ENCODE results near the gene MICOS13.
"Not testable (repeated sequence)": the region's sequence is repeated elsewhere in the genome, so short reads cannot be mapped to it uniquely, and the experiment has no call there.

Gene MICOS13, protein sequence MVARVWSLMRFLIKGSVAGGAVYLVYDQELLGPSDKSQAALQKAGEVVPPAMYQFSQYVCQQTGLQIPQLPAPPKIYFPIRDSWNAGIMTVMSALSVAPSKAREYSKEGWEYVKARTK

DNA sequence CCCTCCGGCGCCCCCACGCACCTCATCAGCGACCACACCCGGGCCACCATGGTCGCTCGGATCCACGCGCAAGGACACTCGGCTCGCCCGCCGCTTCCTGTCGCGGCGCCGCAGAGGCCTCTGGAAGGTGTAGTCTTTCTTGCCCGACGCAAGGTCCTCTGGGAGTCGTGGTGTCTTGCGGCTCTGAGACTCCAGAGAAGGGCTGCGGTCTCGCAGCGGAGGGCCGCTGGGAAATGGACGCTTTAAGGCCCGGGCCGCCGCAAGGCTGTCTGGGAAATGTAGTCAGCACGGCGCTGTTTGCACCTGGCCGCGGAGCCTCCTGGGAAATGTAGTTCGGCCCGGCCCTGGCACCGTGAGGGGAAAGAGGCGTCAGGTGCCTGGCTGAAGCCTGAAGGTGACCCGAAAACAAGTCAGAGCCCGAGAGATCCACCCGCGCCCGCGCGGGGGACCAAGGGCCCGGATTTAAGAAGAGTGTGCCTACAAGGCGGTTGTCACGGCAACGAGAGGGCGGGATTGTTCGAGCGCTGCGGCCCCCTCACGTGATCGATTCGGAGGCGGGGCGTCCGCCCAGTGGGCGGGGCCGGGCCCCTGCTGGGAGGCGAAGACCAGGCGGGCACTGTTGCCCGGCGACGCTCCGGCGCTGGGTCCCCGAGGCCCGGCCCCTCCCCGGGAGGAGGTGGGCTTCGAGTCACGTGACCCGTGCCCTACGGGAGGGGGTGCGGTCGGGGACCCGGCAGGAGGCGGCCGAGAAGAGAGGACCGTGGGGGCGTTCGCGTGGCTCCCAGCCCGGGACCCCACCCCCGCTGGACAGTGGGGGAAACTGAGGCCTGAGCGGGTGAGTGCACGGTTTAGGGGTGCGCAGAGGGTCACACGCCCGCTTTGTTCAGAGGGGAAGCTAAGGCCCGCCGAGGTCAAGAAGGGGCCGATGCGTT is at the start of gene MICOS13, which contains the start of gene HSD11B1L:
MICOS13 (minus strand) TSS at position 80 of the 932 bp plus-strand sequence; CDS start at position 50, 30 bp downstream.
HSD11B1L (plus strand) TSS at position 591 of the 932 bp plus-strand sequence. CDS start 3,806 bp downstream, outside the sequence.
- DNase-seq, result peak; percentile 99

DNA sequence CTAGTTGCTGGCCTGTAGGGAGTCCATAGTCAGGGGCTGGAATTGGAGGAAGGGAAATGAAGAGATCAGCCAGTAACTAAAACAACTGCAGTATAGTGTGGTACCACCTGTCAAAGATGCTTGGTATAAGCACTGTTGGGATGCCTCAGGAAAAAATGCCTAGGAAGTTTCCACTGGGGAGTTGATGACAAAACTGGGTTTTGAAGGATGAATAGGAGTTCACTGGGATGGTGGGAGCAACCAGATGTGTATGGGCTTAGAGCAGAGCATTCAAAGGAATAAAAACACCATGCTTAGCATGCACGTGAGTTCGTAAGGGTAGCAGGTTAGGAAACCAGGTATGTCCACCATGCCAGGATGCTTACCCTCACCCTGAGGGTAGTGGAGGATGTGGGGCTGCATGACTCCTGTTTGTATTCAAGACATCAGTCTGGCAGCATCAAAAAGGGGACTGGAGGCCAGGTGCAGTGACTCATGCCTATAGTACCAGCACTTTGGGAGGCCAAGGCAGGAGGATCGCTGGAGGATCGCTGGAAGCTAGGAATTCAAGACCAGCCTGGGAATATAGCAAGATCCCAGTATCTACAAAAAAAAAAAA is 47.2 kb upstream of the MICOS13 start:
- DNase-seq, result no peak

DNA sequence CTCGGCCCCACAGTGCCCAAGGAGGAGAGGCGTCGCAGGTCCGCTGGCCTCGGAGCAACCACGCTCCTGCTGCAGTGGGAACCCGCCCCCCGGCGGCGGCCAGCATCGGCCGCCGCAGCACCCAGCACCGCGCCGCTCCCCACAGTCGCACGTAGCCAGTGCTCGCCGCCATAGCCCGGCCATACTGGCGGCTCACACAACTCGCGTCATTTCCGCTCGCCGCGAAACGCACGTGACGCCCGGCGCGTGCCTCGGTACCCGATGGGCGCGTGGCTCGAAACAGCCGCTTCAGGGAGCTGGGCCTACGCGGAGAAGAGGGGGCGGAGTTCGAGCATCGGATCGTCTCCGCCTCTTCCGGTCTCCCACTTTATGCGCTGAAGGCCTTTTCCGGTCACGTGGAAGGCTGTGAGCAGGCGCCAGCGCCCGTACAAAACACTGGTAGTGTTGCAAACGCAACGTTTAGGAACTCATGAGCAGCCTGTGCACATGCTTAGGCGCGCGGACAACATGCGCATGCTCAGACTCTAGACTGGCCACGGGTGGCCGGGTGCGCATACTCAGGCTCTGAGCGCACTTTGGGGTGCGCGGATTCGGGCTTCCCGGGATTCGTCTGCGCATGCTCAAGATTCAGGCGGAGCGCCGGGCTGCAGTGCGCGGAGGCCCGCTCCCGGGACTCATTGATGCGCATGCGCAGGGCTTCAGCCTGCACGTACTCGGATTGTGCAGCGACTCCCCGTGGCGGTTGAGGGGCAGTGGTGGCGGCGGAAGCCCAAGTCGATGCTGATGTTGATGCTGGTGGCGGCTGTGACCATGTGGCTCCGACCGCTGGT is 39.9 kb upstream of the MICOS13 start, which contains the start of the genes CATSPERD and LONP1:
CATSPERD (plus strand) TSS at position 677 of the 830 bp plus-strand sequence; CDS start at position 778, 101 bp downstream.
LONP1 (minus strand) TSS at position 186 of the 830 bp plus-strand sequence; CDS start at position 172, 14 bp downstream.
- DNase-seq, result peak; percentile 98

DNA sequence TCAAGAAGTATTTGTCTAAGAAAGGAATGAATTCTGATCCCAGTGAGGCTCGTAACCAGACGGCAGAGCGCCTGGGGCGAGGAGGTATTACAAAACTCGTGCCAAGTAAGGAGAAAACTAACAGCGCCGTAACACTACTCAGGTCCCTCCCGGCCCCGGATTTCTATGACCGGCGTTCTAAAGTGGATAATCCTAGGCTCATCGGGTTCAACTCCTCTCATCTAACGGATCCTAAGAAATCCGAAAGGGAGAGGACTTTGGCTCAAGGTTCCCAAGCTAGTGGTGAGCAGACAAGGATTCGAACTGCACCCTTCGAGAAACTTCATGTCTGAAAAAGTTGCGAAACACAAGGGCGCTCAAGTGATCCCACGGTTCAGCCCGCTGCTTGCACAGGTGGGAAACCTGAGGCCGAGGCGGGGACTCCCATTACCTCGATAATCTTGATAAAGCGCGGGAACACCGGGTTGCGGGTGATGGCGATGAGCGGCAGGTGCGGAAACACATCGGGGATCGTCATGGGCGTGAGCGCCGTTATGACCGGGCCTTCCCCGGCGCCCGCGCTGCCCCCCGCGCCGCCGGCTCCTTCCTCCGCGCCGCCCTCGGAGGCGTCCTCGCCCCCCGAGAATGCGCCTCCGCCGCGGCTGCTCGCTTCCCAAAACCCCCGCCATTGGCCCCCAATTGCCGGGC is 39.1 kb upstream of the MICOS13 start:
- peak; percentile 28 for DNase-seq

DNA sequence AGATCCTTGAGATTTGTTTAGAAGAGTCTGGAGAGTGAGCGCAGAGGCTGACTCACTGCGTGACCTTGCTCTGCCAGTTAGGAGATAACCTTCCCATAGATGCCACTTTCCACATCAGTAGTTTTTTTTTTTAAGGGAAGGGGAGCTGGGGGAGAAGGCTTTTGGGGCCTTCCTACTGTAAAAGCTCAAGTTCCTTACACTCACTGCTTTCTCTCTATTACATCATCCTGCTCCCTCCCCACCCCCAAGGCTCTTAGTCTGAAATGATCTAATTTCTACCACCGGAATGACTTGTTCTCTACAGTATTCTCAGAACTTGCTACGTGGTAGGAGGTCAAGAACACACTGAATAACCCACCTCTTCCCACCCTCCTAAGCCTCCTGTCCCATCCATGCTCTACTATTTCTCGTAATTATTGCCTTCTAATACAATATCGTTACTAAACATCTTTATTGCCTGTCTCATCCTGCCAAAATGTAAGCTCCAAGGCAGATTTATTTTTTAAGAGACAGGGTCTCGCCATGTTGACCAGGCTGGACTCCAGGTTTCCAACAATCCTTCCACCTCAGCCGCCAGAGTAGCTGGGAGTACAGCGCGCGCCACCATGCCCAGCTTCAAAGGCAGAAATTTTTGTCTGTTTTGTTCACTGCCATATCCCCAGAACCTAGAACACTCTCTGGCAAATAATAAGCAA is 38.4 kb upstream of the MICOS13 start:
- no peak for DNase-seq

DNA sequence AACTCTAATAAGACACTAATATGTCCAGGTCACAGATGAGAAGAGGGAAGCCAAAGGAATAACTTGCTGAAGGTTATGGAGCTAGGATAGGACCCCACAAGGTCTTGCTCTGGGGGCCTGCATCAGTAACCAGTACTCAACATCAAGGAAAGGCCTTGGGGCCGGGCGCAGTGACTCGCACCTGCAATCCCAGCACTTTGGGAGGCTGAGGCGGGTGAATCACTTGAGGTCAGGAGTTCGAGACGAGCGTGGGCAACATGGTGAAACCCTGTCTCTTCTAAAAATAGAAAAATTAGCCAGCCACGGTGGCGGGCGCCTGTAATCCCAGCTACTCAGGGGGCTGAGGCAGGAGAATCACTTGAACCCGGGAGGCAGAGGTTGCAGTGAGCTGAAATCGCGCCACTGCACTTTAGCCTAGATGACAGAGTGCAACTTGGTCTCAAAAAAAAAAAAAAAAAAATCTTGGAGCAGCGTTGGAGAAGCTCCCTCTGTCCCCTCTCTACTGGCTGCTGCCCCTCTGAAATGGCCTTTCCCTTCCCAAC is 37.8 kb upstream of the MICOS13 start:
- DNase-seq, result no peak

DNA sequence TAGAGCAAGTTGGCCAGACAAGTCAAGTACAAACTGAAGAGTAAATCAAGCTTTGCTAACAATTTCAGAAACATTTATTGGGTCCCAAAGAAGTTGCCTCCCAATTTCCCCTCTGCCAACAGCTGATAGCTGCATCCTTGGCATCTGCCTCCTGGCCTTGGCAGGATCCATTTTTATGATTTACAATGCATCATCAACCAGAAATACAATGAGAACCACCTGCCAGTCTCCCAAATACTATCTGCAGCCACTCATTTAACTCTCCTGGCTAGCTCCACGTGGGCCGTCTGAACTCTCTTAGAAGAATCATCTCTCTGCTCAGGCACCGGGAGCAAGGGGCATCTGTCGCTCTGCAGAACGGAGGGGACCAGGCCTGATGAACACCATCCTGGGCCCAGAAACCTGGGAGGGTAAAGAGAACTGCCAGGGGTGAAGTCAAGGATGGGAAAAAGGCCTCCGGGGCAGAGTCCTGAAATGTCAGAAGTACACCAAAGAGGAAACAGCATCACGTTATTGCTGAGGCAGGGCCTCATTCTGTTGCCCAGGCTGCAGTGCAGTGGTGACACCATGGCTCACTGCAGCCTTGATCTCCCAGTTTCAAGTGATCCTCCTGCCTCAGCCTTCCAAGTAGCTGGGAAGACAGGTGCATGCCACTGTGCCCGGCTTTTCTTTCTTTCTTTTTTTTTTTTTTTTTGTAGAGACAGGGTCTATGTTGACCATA is 37.1 kb upstream of the MICOS13 start:
- no peak for DNase-seq

DNA sequence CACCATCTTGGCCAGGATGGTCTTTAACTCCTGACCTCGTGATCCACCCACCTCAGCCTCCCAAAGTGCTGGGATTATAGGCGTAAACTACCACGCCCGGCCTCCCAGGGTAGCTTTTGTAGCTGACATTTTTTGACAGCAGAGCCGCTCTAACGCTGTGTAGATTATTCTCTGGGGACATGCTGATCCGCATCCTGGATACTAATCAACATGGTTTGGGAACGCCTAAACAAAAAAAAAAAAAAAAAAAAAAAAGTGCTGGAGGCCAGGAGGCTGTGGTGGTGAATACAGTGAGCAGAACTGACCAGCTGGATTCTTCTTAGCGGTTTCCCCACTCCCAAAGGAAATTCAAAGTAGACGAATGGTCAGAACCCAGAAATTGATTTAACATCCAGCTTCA is 34.5 kb upstream of the MICOS13 start:
- DNase-seq, result no peak

DNA sequence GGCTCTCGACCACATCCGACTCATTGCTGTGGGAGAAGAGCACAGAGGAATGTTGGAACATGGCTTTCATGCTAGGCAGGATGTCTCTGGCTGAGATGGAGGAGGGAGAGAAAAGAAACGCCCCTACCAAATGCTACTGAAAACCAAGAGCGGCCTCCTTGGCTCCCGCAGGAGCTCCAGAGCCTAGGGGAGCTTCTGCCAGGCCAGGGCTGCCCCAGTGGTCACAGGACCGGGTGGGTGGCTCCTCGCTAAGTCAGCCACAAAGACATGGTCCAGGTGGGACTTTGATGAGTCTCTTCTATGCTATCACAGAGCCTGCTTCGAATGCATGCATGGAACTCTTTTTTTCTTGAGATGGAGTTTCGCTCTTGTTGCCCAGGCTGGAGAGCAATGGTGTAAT is 32.9 kb upstream of the MICOS13 start:
- DNase-seq, result no peak

DNA sequence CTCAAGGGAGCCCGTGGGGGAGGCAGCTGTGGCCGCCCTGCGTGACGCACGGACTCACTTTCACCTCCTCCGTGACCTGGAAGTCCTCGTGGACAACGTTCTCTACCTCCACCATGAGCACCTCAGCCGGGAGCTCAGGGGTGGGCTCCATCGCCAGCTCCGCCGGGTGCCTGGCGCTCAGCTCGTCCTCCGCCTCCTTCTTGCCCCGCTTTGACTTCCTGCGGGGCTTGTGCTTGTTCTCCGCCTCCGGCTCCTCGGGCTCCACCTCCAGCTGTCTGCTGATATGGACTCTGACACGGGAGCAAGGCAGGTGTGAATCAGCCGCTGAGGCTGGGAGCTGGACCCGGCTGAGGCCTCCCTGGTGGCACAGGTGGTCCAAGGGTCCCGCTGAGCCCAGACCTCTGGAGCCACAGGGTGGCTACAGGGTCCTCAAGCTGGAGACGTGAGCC is 31.4 kb upstream of the MICOS13 start:
- no peak for DNase-seq

DNA sequence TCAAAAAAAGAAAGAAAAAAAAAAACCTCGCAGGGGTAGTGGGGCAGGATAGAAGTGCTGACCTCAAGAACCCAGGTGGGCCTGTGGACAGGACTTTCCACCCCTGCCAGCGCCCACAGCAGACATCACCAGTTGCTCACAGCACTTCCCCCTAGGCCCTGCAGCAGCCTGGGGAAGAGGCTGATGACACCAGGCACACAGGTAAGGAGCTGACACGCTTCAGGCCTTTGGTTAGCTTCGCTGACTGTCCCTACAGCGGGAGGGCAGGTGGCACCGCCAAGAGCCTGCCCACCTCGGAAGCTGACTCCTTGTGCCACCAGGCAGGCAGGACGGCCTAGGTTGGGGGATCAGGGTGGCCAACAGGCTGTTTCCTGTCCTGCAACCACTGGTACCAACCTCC is 30.7 kb upstream of the MICOS13 start:
- DNase-seq, result no peak

DNA sequence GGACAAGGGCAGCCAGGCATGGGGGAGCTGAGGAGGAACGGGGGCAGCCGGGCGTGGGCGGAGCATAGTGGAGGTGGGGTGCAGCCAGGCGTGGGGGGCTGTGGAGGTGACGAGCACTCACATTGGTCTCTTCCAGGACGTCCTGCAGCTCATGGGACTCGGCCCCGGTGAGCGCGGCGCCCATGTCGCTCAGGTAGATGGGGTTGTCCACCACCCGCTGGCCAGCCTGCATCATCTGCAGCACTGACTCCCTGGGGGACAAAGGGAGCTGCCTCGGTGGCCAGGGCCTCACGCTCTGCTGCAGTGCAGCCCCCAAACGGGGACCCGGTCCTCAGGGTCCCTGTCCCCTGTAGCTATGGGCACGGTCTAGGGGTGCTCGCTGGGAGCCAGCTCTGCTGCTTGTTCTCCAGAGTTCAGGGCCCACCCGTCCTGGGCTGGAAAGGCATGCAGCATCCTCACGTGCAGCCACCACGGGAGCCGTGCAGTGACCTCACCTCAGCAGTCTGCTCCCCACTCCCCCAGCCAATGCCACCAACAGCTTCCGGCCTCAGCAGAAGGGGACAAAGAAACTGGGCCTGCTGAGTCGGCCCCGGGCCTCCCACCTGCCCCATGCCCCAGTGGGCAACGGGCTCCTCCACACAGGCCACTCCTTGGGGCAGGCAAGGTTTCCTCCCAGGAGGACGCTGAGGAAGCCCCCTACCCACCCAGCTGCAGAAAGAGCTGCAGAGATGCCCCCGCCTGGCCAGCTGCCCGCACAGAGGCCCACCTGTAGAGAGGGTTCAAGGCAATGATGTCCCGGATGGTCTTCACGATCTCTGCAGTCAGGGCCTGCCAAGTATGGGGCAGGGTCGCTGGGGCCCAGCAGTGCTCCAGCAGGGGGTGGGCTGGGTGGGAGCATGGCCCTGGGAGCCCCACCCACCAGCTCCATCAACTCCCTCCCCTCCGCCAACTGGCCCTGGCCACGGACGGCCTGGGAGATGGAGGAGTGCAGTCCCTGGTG is 27.6 kb upstream of the MICOS13 start:
- no peak for DNase-seq

DNA sequence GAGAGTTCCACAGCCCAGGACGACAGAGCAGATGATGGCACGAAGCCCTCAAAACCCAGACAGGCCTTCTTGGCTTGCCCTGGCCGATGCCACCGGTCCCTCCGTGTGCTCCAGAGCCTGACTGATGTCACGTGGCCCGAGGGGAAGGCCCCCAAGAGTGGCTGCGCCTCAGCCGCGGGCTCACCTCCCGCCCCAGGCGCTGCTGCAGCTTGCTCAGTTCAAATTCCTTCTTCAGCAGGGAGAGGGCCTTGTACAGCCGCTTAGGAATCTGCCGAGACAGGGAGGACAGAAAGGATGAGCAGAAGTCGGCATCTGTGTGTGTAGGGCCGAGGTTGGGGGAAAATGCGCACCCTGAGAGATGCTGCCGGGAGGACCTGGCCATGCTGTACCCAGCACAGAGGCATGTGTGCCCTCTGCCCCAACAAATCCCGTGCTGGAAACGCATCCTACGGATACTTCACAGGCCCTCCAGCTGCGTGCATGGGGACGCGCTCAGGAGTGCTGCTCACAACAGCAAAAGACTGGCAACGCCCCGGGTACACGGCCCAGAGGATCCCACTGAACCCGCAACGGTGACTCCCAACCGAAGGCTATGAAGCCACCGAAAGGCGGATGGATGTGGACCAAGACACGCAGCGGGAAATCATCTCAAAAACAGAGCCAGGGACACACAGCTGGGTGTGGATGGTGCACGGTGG is 26.7 kb upstream of the MICOS13 start:
- no peak for DNase-seq

DNA sequence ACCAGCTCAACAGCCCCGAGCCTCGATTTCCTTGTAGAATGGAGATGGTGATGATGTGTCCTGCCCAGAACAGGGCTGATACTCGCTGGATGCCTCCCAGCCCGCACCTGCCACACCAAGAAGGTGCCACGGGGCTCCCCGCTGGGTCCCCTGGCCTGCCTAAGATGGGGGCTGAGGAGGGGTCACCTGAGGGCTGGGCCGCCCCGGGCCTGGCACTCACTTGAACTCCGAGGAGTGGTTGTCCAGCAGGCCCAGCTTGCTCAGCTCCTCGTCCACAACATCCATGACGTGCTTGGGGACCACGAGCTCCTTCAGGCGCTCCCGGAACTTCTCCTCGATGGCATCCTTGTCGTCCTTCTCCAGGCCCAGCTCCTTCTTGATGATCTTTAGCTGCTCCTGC is 25.2 kb upstream of the MICOS13 start:
- no peak for DNase-seq

DNA sequence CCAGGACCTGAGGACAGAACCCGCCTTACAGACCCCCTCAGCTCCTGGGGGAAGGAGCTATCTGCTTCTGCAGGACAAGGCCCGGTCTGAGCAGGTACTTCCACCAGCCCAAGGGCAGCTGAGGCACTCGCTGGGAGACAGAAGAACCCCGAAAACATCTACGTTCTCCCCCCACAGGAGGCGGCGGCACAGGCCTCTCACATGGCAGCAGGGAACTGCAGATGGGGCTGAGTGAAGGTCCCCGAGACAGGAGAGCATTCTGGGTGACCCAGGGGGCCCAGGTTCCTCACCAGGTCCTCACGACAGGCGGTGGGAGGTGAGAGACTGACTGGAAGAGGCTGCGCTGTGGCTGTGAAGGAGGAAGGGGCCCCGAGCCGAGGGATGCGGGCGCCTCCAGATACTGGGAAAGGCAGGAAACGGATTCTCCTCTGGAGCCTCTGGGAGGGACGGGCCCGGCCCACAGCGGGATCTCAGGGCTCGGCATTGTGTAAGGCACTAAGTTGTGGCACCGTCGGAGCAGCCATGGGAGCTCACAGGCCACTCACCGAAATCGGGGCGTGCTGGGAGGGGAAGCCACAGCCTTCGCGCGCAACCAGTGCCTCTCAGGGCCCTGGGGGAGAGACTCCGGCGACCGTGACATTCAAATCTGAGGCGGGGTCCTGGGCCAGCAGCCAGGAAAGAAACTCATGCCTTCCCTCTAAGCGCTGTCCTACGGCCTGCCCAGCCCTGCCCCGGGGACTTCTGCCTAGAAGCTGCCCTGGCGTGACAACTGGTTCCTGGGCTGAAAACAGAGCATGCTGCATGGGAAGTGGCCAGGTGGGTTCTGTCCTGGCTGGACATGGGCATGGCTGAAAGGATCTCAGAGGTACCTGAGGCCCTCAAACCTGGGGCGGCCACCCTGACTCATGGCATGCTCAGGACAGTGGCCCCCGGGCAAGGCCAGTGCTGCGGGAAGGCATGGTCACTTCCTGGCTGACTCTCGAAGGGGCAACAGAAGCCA is 23.8 kb upstream of the MICOS13 start:
- DNase-seq, result no peak

DNA sequence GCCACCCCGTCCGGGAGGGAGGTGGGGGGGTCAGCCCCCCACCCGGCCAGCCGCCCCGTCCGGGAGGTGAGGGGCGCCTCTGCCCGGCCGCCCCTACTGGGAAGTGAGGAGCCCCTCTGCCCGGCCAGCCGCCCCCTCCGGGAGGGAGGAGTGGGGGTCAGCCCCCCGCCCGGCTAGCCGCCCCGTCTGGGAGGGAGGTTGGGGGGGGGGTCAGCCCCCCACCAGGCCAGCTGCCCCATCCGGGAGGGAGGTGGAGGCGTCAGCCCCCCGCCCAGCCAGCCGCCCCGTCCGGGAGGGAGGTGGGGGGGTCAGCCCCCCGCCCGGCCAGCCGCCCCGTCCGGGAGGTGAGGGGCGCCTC is 21.7 kb upstream of the MICOS13 start:
- DNase-seq, result not testable (repeated sequence)

DNA sequence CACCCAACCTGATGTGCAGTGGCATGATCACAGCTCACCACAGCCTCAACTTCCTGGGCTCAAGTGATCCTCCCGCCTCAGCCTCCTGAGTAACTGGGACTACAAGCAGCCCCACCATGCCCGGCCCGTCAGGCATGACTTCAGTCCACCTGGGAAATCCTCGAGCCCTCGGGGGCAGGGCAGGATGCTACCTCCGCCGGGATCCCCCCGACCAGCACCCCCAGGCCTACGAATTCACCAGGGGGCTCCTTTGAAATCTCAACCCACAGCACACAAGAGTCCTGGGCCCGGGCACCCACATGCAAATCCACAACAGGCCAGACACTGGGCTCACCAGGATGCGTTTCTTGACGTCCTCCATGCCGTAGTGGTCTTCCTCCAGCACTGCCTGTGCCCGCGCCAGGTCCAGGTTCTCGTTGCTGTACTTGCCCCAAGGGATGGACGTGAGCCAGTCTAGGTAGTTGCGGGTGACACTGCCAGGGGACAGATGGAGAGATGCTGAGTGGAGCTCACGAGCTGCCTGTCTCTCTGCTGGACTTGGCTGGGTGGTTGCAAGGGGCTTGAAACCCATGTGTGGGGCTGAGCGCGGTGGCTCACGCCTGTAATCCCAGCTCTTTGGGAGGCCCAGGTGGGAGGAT is 20.3 kb upstream of the MICOS13 start:
- no peak for DNase-seq

Data from CD4-positive, alpha-beta T cell treated with Interleukin-21 for 1 hour (primary cell).